NCI-H774 (cell line): ENCODE data around the gene CMTM1.

Experiments
- DNase-seq: peaks from one replicate; lab custom pipeline; 2025; lab: John Stamatoyannopoulos, UW

The CMTM1 gene

DNA sequence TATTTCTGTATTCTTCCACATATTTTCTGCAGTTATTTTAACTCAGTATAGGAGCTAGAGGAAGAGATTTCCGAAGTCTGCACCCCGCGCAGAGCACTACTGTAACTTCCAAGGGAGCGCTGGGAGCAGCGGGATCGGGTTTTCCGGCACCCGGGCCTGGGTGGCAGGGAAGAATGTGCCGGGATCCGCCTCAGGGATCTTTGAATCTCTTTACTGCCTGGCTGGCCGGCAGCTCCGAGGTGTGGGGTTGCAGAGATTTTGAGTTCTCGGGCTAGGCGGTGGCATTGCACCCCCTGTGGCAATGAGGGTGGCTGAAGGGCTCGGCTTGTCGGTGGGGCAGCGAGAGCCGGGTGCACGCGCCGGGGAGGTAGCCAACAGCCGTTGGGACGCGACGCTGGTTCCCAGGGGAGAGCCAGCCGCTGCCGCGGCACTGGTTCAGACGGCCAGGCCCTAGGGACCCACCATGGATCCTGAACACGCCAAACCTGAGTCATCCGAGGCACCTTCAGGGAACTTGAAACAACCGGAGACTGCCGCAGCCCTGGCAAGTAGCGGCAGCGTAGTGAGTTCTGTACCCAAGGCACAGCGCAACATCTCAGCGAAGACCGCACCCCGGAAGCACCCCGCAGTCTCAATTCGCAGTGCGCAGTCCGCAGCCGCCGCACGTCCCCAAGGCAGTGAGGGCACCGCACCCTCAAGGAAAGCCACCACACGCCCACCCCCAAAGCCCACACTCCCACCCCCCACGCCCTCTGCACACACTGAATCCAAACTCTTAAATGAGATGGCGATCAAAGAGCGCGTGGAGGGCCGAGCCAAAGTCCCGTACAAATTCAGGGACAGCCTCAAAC, at the start of gene CMTM1:
CMTM1 (plus strand) TSS at position 389 of the 851 bp plus-strand sequence; CDS start at position 464, 75 bp downstream.
- no peak for DNase-seq

DNA sequence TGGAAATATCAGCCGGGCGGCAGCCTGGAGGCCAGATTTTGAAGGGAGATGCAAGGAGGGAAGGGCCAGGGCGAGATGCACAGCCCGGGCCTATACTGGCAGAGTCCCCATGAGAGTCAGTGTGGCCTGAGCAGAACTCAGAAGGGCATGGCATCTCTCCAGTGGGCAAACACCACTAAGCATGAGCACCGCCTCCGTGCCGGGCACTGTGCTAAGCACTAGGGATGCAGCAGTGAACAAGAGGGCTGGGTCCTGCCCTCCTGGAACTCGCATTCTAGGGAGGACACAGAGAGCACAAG, 49.8 kb upstream of the CMTM1 start:
- DNase-seq = no peak

GRCh38 chr16:66516808-66517585, 49.2 kb upstream of the CMTM1 start:
- peak; percentile 71 for DNase-seq

DNA sequence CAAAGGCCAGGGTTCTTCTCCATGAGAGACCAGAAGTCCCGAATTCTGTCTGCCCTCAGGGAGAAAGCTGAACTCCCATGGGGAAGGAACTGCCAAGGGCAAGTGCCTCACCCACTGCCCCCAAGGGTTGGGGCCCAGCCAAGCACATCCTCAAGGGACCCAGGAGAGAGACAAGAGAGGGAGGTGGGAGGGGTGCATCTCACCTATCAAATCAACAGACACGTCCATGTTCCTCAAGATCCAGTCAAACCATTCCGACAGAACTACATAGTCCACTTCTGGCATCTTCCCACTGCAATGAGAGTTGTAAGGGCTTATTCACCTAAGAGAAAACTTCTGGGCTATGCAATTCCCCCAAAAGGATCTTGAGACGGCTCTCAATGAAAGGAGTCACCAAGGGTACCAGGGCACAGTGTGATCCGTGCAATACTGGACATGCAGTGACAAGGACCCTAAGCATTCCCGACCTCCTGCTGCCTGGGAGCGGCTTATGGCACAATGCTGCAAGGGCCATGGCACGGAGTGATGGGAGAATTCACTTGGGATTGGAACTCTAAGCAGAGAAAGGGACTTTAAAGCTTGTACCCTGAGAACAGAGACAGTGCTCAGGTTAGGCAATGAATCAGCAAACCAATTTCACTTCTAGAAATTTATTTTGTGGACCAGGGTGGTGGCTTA, 48.5 kb upstream of the CMTM1 start:
- DNase-seq = no peak

- no peak for DNase-seq
These were observed 46.5 kb upstream of the CMTM1 start for GRCh38 chr16:66519482-66520373.

DNA sequence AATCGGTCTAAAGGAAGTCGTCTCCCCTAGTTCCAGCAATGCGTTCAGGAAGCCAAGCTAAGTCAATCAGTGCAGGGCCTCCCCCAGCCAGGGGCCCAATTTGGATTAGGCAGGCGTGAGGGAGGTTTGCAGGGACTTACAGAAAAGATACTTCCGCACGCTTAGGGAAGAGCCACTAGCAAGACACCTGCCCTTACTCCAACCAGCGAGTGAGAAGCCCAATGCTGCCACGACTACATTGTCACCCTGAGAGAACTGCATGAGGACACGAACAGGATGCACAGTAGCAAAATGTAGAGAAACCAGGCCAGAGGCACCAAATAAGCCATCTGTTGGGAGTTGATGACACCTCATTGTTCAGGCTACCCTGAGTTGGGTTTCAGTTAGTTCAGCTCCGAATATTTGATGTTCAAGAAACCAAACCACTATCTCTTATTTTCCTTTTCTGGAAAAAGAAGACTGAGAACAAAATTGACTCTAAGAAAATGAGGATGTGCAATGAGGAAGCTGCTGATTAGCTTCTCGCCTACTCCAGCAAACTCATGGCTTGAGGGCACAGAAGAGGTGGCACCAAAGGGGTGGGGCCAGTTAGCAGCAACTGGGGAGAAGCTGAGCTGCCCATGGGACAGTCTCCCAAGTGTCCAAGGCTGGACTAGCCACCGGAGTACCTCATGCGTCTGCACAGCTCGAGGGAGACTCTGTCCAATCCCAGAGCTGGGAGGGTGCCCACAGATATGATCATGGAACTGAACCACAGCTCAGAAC, 45.7 kb upstream of the CMTM1 start:
- DNase-seq = no peak

DNA sequence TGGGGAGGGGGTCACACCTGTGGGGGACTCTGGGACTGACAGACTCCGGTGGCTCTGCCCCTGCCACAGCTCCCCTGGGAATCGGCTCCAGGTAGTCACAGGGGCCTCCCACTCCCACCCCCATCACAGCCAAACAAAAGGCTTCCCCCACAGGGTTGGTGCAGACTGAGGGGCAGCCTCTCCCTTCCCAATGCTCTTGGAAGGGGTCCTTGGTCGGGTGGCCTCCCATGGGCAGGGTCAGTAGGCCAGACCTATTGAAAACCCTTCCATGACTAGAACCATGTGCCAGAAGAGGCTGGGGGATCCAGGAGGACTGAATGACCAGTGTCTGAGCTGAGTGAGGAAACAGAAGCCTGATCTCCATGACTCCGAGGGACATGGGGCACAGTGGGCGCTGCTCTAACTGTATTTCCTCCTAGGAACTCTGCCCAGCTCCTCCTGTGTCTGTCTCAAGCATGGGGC, 45.0 kb upstream of the CMTM1 start:
- DNase-seq = no peak

DNA sequence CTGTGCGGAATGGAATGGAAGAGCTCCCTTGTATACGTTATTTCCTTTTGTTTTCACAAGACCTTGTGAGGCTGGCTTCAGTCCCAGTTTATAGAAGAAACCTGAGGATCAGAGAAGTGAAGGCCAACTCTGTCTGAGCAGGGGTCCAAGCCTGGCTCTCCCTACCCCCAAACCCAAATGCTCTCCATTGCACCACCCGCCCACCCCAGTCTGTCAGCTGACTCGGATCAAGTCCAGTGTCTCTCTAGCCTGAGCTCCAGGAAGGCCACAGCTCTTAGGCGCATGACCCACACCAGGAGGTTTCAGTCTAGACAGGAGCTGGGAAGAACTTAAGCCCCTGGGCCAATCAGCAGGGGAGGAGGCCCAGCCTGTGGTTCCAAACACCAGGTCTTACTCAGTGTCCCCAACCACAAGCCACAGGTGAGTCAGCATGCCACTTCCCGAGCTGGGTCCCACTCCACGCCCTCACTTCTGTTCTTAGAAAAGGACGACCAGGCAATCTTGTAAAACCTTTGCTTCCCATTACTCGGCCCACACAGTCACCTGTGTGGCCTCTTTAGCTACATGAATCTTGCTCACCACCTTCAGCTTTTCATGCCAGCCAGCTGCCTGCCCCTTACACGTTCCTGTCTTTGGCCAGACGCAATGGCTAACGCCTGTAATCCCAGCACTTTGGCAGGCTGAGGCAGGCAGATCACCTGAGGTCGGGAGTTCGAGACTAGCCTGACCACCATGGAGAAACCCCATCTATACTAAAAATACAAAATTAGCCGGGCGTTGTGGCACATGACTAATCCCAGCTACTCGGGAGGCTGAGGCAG, 44.1 kb upstream of the CMTM1 start:
- DNase-seq = no peak

DNA sequence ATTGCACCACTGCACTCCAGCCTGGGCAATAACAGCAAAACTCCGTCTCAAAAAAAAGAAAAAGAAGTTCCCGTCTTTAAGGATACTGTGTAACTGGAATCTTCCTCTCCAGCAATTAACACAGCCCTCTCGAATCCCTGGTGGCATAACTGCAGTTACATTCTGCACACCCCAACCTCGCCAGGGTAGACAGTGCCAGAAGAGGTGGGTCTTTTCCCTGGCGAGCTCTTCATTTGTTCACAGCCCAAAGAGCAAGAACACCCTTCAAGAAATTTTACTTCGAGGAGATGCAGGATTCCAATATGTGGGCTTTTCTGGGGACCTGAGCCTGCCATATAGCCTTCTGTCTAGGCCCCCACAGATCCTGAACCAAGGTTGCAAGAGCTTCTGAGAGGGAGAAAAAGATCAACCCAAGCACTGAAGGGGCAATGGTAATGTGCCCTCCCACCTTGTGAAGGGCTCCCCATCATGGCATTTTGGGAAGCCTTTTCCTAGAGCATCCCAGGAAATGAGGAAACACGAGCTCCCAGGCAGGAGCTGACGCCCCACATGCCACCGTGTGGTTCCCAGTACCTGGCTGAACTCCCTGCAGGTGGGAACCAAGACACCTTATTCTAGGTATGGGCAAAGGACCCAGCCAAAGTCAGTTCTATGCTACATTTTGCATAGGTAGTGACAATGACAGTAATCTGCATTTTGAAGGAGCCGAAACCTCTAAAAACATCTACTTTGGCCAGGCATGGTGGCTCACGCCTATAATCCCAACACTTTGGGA, 43.2 kb upstream of the CMTM1 start:
- DNase-seq = no peak

- DNase-seq = no peak
These were observed 42.3 kb upstream of the CMTM1 start for GRCh38 chr16:66523861-66524354.

- DNase-seq = no peak
These were observed 41.6 kb upstream of the CMTM1 start for GRCh38 chr16:66524601-66525164.

- DNase-seq = no peak
These were observed 40.7 kb upstream of the CMTM1 start for GRCh38 chr16:66525396-66526180.

DNA sequence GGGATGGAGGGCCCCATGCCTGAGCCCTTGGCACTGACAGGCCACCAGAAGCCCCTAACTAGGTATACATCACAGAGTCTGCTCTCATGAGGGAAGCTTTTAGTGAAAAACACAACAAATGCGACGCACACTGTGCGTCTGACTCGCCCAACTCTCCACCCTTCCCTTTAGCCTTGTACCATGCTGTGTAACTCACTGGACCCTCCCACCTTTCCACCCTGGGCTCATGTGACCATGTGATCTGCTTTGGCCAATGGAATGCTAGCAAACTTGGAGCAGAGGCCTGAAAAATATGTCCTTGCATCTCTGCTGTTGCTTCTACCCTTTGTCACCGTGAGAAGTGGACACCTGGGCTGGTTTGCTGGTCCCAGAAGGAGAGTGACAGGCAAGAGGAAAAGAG, 37.9 kb upstream of the CMTM1 start:
- DNase-seq = no peak

DNA sequence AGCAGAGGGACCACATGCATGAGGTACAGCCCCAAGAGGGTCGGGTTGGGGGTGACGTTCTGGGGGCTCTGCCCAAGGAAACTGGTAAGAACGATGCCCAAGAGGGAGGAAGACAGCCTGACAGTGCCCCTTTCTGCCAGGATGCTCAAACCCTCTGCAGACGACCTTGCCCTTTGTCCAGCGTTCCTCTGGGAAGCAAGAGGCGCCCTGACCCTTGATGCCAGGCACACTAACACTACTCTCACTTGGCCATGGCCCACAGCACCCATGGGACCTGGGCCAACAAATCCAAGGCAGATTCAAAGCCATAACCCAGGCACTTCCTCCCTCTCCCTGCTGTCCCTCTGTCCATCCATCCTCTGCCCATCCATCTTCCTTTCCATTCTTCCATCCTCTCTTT, 36.8 kb upstream of the CMTM1 start:
- DNase-seq = no peak

DNA sequence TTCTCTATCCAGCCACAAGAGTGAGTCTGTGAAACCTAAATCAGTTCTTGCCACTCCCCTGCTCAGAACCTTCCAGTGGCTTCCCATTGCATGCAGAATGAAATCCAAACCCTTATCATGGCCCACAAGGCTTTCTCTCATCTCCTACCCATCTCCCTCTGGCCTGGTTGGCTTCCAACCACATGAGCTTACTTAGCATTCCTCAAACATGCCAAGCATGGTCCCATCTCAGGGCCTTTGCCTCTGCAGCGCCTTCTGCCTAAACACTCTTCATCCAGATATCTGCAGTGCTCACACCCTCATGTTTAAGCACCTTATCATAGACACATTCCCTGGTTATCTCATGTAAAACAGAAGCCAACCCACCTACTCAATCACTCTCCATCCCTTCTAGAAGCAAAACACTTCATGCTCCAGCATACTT, 31.9 kb upstream of the CMTM1 start:
- no peak for DNase-seq

DNA sequence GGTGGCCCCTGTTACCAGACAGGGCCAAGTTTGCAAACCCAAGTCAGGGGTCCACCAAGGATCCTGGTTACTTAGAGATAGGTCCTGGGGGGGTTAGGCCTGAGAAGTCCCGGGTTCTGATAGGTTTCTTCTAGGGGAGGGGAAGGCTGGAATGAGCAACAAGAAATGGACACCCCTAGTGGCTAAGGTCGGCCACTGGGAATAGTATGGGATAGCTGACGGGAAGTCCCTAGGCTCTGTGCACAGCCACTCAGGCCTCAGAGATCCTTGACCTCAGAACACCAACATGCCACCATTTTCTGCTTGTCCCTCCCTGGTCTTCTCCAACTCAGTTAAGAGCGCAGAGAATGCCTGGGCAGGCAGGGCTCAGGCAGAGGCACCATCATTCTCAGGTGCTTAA, 29.7 kb upstream of the CMTM1 start:
- DNase-seq = no peak

DNA sequence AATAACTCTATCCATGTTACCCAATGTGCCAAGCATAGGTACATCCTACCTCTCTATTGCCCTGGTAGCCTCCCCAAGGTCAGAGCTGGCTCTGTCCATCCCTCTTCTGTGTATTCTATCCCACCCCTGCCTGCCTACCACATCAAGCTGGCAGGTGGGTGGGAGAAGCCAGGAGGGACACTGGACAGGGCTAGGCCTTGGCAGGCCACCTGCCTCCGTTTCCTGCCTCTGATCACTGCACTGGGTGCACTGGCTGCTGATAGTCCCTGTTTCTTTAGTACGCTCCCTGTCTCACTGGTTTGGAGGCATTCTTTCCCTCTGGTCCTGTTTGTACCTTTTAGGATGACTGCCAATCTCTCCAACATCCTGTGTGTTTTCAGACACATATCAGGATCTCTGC, 29.0 kb upstream of the CMTM1 start:
- no peak for DNase-seq

- no peak for DNase-seq
These were observed 27.3 kb upstream of the CMTM1 start for GRCh38 chr16:66538910-66539309.
